ENCODE data around the gene POMP.
A peak's percentile ranks its signal among the peaks of the same experiment; 100 is the strongest.

POMP gene

DNA sequence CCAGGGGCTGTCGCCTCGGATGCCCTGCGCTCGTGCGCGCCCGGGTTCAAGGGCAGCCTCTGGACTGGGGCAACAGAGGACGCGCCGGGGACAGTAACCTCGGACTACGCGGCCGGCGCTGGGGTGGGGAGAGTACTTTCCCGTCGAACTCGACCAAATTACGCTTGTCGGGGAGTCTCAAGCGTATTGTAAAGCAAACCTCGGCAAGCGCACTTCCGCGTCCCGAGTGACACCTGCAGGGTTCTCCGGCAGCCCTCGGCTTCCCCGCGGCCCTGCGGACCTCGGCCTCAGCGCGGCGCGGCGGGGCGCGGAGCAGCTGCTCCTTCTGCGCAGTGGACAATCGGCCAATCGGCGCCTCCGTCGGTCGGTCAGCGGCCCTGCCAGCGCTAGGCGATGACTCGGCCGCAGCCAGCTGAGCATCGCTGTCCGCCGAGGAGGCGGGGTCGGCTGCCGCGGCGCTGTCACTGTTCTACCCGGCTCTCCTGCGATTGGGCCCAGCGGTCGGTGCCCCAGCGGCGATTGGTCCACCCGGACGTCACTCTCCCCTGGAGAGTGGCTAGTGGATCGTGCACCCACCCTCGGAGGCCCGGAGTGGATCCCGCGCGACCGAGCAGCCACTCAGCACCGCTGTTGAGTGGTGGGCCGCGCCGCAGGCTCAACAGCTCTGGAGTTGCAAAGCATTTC, 59.8 kb downstream of the POMP start, which contains the start of gene SLC46A3:
Gene SLC46A3, minus strand, starts transcription at position 428 of the 684 bp plus-strand sequence. CDS start 972 bp downstream, outside the sequence.
- peak within 1 kb of the TSS; percentile 74; the same call in 1 of the 2 replicates for H3K4me3 ChIP-seq (ENCODE audit: low read length)
- WGBS (ENCODE audit: insufficient coverage, insufficient read length): no CpG with 5 or more reads among the region's 78 CpGs
- H3K4me1 ChIP-seq (ENCODE audit: control insufficient read depth, insufficient read depth, low read length): no peaks in the 10 kb centered on the region
- H3K27ac ChIP-seq (ENCODE audit: low read length): no peak within 1 kb of the TSS
- no peaks in the 10 kb centered on the region for H3K9me3 ChIP-seq (ENCODE audit: control insufficient read depth, insufficient read depth, low read length)
- H3K36me3 ChIP-seq (ENCODE audit: control insufficient read depth, insufficient read depth, low read length): no peaks in the 10 kb centered on the region
- peak; percentile 97 for DNase-seq (ENCODE audit: low read depth, low spot score)
- peaks cover 3% of the 10 kb centered on the region; the same call in 1 of the 2 replicates for H3K27me3 ChIP-seq (ENCODE audit: control insufficient read depth, insufficient read depth, low read length)

DNA sequence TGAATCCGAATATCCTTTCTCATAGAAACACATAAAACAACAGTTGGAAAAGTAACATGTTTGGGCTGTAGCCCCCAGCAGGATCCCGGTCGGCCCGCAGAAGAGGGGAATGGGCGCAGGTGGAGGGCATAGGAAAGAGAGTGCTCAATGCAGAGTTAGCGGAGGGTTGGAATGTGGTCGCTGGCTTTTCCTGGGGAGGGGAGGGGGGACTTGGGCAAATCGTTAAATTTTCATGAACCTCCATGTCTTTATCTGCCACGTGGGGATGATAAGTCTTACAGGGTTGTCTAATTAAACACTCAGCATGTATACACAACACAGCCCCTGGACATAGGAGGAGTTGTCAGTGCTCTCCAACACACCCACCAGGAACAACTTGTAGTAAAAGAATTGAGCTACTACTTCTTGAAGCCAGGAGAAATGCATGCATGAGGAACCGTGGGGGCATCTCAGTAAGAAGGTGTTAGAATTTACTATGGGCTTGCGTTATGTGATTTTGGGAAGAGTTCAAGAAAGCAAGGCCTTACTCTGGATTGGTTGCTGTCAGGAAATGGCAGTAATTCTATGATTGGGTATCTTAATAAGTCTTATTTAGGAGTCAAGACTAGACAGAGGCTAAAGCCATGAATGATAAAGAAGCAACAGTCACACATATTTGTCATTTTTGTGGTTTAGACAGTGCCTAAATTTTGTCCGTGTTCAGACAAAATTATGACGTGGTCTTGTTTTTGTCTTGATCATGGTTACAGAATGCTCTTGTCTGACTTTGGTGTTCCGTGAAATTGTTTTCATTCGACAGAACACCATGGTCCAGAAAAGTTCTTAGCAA, 60.5 kb downstream of the POMP start:
- peak overlapping the region; percentile 74; the same call in 1 of the 2 replicates for H3K4me3 ChIP-seq (ENCODE audit: low read length)
- H3K27ac ChIP-seq (ENCODE audit: low read length): no peak overlapping the region
- WGBS (ENCODE audit: insufficient coverage, insufficient read length): no CpG with 5 or more reads among the region's 15 CpGs
- H3K36me3 ChIP-seq (ENCODE audit: control insufficient read depth, insufficient read depth, low read length): no peaks in the 10 kb centered on the region
- peaks cover 3% of the 10 kb centered on the region; the same call in 1 of the 2 replicates for H3K27me3 ChIP-seq (ENCODE audit: control insufficient read depth, insufficient read depth, low read length)
- DNase-seq (ENCODE audit: low read depth, low spot score): no peak
- no peaks in the 10 kb centered on the region for H3K9me3 ChIP-seq (ENCODE audit: control insufficient read depth, insufficient read depth, low read length)
- H3K4me1 ChIP-seq (ENCODE audit: control insufficient read depth, insufficient read depth, low read length): no peaks in the 10 kb centered on the region

DNA sequence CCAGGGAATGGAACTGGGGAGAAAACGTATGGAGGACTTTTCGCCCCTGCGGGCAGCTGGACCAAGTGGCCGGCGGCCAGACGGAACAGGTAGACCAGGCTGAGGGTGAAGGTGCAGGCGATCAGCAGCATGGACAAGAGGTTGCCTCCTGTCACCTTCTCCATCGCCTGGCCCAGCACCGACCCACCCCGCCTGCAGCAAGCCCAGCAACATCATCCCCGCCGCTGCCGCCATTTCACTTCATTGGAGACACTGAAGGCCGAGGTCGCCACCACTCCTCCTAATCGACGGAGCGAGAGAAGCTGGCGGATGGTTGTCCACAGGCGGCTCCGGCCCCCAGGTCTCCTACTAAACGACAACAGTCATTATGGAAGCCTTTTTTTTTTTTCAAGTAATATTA, 64.9 kb downstream of the POMP start:
- no peak for DNase-seq (ENCODE audit: low read depth, low spot score)
- H3K36me3 ChIP-seq (ENCODE audit: control insufficient read depth, insufficient read depth, low read length): no peaks in the 10 kb centered on the region
- H3K27me3 ChIP-seq (ENCODE audit: control insufficient read depth, insufficient read depth, low read length): no peaks in the 10 kb centered on the region
- no peak overlapping the region for H3K27ac ChIP-seq (ENCODE audit: low read length)
- H3K4me1 ChIP-seq (ENCODE audit: control insufficient read depth, insufficient read depth, low read length): no peaks in the 10 kb centered on the region
- WGBS (ENCODE audit: insufficient coverage, insufficient read length): no CpG with 5 or more reads among the region's 22 CpGs
- no peak overlapping the region for H3K4me3 ChIP-seq (ENCODE audit: low read length)
- no peaks in the 10 kb centered on the region for H3K9me3 ChIP-seq (ENCODE audit: control insufficient read depth, insufficient read depth, low read length)

DNA sequence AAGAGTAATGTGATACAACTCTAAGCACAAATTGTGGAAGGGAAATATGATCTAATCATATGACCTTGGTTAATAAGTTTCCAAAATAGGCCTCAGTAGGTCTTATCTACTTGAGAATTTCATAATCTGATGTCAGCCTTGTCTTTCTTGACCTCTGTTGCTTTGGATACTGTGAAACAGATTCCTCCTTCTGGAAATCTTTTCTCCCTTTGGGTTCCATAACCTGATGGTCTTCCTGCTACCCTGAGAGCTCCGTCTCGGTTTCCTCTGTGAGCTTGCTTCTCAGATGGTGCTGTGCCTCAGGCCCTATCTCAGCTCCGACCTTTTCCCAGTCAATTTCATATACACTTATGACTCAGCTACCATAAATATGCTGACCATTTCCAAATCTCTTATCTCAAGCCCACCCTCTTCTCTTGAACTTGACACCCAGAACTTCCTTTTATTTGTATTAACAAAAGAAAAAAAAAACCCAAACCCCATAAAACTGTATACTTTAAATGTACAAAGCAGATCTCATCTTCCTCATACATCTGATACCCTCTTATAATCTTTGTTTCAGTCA, 66.2 kb downstream of the POMP start:
- no peaks in the 10 kb centered on the region for H3K36me3 ChIP-seq (ENCODE audit: control insufficient read depth, insufficient read depth, low read length)
- no peak overlapping the region for H3K27ac ChIP-seq (ENCODE audit: low read length)
- no peaks in the 10 kb centered on the region for H3K27me3 ChIP-seq (ENCODE audit: control insufficient read depth, insufficient read depth, low read length)
- no peak for DNase-seq (ENCODE audit: low read depth, low spot score)
- no peak overlapping the region for H3K4me3 ChIP-seq (ENCODE audit: low read length)
- H3K4me1 ChIP-seq (ENCODE audit: control insufficient read depth, insufficient read depth, low read length): no peaks in the 10 kb centered on the region
- no CpG with 5 or more reads among the region's 3 CpGs for WGBS (ENCODE audit: insufficient coverage, insufficient read length)
- no peaks in the 10 kb centered on the region for H3K9me3 ChIP-seq (ENCODE audit: control insufficient read depth, insufficient read depth, low read length)

All from iPS DF 6.9 (cell line).